Adipocyte (in vitro differentiated cells): ENCODE results near the gene ALOX15.
"Not testable (repeated sequence)": the region's sequence is repeated elsewhere in the genome, so short reads cannot be mapped to it uniquely, and the experiment has no call there.

ENCODE experiments used
- DNase-seq: peaks from one replicate; pipeline ENCODE4 v3.0.0-alpha.2; 2015; ENCODE audit warnings: low read depth
- H3K27me3 ChIP-seq: replicated peaks from 2 replicates; pipeline ENCODE4 v1.7.0; 2013; ENCODE audit warnings: mild to moderate bottlenecking, low read length, moderate library complexity; ENCODE audit not compliant: control insufficient read depth, insufficient read depth
- H3K36me3 ChIP-seq: 2 replicates; pipeline ENCODE4 v1.7.0; 2013; ENCODE audit warnings: low read length, mild to moderate bottlenecking, moderate library complexity; ENCODE audit not compliant: control insufficient read depth, insufficient read depth, severe bottlenecking
- H3K4me1 ChIP-seq: 2 replicates; pipeline ENCODE4 v1.7.0; 2013; ENCODE audit warnings: mild to moderate bottlenecking, low read length, moderate library complexity; ENCODE audit not compliant: control insufficient read depth, insufficient read depth
- H3K4me3 ChIP-seq: 2 replicates; pipeline ENCODE4 v1.7.0; 2013; ENCODE audit warnings: mild to moderate bottlenecking, low read length, moderate library complexity
- H3K9ac ChIP-seq: 2 replicates; pipeline ENCODE4 v1.7.0; 2013; ENCODE audit warnings: mild to moderate bottlenecking, low read length, moderate library complexity
- H3K9me3 ChIP-seq: 2 replicates; pipeline ENCODE4 v1.7.0; 2013; ENCODE audit warnings: mild to moderate bottlenecking, low read length, moderate library complexity; ENCODE audit not compliant: control insufficient read depth

Gene ALOX15

DNA sequence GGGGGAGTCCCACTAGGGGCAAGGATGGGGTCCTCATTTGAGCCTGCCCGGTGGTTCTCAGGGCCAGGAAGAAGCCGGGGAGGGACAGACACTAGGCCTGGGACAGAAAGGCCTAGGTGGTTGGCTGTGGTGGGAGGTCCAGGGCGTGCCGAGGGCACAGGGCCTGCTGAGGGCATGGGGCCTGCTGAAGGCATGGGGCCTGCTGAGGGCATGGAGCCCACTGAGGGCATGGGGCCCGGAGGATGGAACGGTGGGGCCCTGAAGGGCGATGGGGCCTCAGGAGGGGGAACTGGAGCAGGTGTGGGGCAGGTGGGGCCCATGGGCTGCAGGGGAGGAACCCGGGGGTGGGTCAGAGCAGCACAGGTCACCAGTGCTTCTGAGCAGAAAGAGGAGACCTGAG, 31.3 kb upstream of the ALOX15 start:
- H3K4me1 ChIP-seq: no peaks in the 10 kb centered on the region
- peaks cover 61% of the 10 kb centered on the region for H3K36me3 ChIP-seq
- H3K9ac ChIP-seq: no peak overlapping the region
- DNase-seq: no peak
- no peaks in the 10 kb centered on the region for H3K9me3 ChIP-seq
- H3K27me3 ChIP-seq: no peaks in the 10 kb centered on the region
- no peak overlapping the region for H3K4me3 ChIP-seq

DNA sequence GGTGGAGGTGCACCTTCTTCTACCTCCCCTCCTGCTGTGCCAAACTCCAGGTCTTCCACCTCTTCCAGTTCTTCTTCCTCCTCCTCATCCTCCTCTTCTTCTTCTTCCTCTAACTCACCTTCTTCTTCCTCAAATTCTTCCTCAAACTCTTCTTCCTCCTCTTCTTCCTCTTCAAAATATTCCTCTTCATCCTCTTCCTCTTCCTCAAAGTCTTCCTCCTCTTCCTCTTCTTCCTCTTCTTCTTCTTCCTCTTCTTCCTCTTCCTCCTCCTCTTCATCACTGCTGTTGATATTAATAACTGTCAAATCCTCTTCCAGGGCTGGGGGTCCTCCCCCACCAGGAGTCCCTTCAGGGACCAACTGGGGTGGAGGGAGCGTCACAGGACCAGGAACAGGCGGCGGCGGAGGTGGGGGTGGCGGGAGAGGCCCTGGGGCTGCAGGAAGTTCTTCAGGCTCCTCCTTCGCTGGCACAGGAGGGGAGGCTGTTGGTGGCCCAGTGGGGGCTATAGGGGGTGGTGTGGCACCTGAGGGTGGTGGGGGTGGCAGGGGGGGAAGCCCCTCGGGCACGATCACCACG, 30.7 kb upstream of the ALOX15 start:
- H3K4me3 ChIP-seq: no peak overlapping the region
- DNase-seq: no peak
- H3K9ac ChIP-seq: no peak overlapping the region
- no peaks in the 10 kb centered on the region for H3K27me3 ChIP-seq
- H3K9me3 ChIP-seq: no peaks in the 10 kb centered on the region
- no peaks in the 10 kb centered on the region for H3K4me1 ChIP-seq
- H3K36me3 ChIP-seq: peaks cover 56% of the 10 kb centered on the region

DNA sequence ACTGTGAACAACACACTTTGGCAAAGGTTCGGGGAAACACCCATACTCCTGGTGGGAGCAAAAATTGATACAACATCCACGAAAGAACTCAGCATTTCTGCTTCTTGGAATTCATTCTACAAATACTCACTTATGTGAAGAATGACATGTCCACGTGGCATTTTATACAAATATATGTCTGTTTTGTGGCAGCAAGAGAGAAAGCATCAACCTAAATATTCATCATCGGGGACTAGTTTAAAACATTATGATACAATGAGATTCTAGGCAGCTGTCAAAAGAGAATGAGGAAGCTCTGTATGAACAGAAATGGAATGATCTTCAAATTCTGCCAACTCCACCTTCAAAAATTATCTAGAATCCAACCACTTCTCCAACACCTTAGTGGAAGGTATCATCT, 25.7 kb upstream of the ALOX15 start:
- Histone ChIP-seq H3K27me3 (peaks cover 23% of the 10 kb centered on the region), H3K4me3 (no peak overlapping the region), H3K9me3 (no peaks in the 10 kb centered on the region), H3K36me3 (peaks cover 16% of the 10 kb centered on the region), H3K9ac (no peak overlapping the region), H3K4me1 (no peaks in the 10 kb centered on the region)
- DNase-seq: no peak

DNA sequence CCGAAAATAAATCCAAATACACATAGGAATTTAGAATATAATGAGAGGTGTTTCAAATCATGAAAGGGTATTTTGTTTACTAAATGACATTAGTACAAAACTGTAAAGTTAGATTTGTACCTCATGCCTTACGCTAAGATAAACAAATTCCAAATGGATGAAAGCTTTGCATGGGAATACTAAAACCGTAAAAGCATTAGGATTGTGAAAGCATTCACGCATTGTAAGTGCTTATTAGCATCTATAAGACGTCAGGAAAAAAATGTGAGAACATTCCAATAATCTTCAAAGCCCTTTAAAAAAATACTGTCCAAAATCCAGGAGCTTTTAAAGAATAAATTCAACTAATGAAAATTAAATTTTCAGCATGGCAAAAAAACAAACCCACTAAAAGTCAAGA, 24.8 kb upstream of the ALOX15 start:
- no peaks in the 10 kb centered on the region for H3K4me1 ChIP-seq
- H3K9ac ChIP-seq: no peak overlapping the region
- H3K4me3 ChIP-seq: no peak overlapping the region
- peaks cover 7% of the 10 kb centered on the region for H3K36me3 ChIP-seq
- DNase-seq: no peak
- no peaks in the 10 kb centered on the region for H3K9me3 ChIP-seq
- peaks cover 23% of the 10 kb centered on the region for H3K27me3 ChIP-seq

DNA sequence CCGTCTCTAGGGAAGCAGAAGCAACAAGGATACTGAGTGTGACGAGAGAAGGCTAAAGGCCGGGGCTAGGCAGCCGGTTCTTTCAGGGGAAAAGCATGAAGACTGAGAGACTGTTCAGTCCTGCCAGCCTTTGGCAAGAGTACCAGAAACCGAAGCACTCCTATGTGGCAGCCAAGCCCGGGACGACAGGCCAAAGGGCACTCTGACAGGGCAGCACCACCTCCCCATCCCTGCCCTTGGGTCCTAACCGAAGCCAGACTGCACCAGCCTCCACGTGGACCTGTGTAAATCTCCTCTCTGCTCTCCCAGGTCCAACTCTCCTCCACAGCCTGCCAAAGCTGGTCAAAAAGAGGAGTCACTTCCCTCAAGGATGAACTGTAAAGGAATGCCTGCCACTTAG, 23.5 kb upstream of the ALOX15 start:
- H3K9ac ChIP-seq: no peak overlapping the region
- H3K36me3 ChIP-seq: no peaks in the 10 kb centered on the region
- H3K4me3 ChIP-seq: no peak overlapping the region
- peaks cover 23% of the 10 kb centered on the region for H3K27me3 ChIP-seq
- no peaks in the 10 kb centered on the region for H3K9me3 ChIP-seq
- H3K4me1 ChIP-seq: no peaks in the 10 kb centered on the region
- no peak for DNase-seq

DNA sequence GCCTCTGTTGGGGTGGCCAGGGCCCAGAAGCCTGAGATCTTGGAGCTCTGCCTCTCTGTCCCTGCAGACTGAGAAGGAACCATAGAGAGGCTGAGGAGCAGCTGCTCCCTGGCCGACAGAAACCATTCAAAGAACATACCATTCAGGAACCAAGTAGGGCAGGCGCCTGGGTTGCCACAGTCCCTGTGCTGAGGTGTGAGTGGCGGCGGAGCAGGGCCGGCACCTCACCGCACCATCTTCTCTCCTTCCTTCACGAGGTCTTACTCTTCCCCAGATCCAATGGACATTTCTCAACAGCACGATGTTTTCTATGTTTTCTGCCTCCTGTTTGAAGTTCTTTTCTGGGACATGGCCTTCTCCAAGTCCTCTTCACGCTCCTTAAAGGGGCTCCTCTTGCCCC, 22.8 kb upstream of the ALOX15 start:
- no peak for DNase-seq
- H3K9me3 ChIP-seq: no peaks in the 10 kb centered on the region
- H3K4me1 ChIP-seq: no peaks in the 10 kb centered on the region
- no peaks in the 10 kb centered on the region for H3K36me3 ChIP-seq
- no peak overlapping the region for H3K4me3 ChIP-seq
- no peak overlapping the region for H3K9ac ChIP-seq
- H3K27me3 ChIP-seq: peaks cover 23% of the 10 kb centered on the region

DNA sequence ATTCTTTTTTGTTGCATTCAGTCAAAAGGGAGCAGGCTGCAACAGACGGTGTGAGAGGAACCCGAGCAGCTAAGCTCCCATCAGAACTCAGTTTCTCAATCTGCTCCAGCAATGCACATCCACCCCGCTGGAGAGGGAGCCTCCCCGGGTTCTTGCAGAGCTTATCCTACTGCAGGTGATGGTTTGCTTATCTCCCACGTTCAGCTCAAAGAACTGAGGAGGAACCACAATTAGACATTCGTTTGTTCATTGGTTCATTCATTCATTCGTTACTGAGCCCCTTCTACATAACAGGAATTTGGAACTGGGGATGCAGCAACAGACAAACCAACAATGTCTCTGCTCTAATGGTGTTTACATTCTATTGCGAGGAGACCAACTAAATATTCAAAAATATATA, 22.2 kb upstream of the ALOX15 start:
- Histone ChIP-seq H3K4me3 (no peak overlapping the region), H3K9ac (no peak overlapping the region), H3K9me3 (no peaks in the 10 kb centered on the region), H3K27me3 (peaks cover 23% of the 10 kb centered on the region), H3K4me1 (no peaks in the 10 kb centered on the region), H3K36me3 (no peaks in the 10 kb centered on the region)
- DNase-seq: no peak

DNA sequence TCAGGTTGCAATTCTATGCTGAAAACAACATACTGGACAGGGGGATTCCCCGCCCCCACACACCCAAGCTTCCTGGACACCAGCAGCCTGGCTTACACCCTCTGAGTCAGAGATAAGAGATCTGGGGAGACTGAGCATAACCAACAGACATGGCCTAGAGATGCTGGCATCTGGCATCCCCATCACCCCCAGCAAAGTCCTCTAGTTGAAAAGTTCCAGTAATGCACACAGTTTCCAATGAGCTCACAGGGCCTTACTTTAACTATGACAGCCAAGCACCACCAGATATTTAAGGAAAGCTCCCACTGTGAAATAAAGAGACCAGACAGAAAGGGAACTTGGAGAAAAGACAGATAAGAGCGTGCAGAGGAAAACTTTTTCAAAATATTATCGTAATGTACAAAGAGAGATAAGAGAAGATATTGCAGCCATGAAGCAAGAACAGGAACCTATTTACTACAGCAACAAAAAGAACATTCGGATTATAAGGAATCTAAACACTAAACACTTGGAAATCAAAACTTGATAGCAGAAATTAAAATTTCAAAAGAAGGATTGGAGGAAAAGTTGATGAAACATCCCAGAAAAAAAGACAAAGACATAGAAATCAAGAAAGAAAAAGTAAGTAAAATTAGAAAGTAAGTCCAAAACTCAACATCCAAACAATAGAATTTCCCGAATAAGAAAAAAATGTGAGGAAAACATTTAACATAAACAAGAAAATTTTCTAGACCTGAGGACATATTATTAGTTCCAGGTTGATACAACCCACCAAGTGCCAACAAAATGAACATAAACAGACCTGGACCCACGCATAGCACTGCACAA, 17.2 kb upstream of the ALOX15 start:
- Histone ChIP-seq H3K4me3 (no peak overlapping the region), H3K9me3 (no peaks in the 10 kb centered on the region)
- DNase-seq: peak; percentile 36

DNA sequence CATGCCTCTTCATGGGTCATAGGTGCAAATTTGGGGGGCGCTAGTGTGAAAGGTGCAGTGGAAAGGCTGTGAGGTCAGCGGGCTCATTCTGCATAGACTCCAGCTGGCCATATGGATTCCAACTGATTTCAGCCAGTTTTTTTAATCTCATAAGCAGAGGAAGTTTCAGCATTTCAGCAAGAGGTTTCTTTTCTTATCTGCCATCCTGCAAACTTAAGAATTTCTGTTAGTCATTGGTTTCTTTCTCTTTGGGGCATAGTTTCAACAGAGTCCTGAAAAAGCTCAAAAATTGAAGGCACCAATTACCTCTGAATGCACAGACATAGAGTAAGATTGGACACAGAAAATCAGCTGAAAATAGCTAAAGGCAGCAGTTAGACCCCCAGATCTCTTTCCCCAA, 16.2 kb upstream of the ALOX15 start:
- H3K9me3 ChIP-seq: no peaks in the 10 kb centered on the region
- no peaks in the 10 kb centered on the region for H3K4me1 ChIP-seq
- H3K9ac ChIP-seq: no peak overlapping the region
- no peak for DNase-seq
- H3K36me3 ChIP-seq: no peaks in the 10 kb centered on the region
- H3K27me3 ChIP-seq: no peaks in the 10 kb centered on the region
- no peak overlapping the region for H3K4me3 ChIP-seq

More for the DNA sequence above, 17.2 kb upstream of the ALOX15 start:
- peaks cover 8% of the 10 kb centered on the region for H3K27me3 ChIP-seq
- no peaks in the 10 kb centered on the region for H3K4me1 ChIP-seq
- no peaks in the 10 kb centered on the region for H3K36me3 ChIP-seq
- H3K9ac ChIP-seq: no peak overlapping the region

DNA sequence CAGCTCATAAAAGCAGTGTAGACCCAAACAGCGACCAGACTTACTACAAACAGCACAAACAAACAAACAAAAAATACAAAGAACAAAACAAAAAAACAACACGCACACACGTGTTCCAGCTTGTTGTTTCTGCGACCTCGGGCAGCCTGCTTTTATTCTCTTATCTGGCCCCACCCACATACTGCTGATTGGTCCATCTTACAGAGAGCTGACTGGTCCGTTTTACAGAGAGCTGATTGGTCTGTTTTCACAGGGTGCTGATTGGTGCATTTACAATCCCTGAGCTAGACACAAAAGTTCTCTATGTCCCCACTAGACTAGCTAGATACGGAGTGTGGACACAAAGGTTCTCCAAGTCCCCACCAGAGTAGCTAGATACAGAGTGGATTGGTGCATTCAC, 14.5 kb upstream of the ALOX15 start:
- not testable (repeated sequence) for H3K4me3 ChIP-seq, H3K4me1 ChIP-seq, H3K36me3 ChIP-seq, H3K9ac ChIP-seq, H3K27me3 ChIP-seq, H3K9me3 ChIP-seq, DNase-seq

DNA sequence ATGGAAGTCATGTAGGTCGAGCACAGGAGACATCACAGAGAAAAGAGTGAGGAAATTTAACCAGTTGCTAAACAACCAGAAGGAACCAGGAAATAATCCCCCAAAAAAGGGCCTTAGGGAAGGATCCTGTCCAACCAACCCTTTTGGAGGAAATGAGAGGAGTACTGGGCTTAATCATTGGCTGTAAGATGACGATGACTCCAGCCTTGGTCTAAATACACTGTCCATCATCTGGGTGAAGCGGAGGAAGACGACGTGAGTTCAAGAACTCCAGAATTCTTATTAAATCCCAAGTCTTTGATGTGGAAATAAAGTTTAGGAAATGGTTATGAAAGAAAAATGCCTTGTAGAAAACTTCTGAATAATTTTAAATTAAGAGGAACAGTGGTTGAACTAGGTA, 11.5 kb upstream of the ALOX15 start:
- no peaks in the 10 kb centered on the region for H3K36me3 ChIP-seq
- no peak overlapping the region for H3K4me3 ChIP-seq
- DNase-seq: no peak
- H3K27me3 ChIP-seq: no peaks in the 10 kb centered on the region
- H3K9ac ChIP-seq: no peak overlapping the region
- H3K4me1 ChIP-seq: peaks cover 12% of the 10 kb centered on the region
- no peaks in the 10 kb centered on the region for H3K9me3 ChIP-seq

DNA sequence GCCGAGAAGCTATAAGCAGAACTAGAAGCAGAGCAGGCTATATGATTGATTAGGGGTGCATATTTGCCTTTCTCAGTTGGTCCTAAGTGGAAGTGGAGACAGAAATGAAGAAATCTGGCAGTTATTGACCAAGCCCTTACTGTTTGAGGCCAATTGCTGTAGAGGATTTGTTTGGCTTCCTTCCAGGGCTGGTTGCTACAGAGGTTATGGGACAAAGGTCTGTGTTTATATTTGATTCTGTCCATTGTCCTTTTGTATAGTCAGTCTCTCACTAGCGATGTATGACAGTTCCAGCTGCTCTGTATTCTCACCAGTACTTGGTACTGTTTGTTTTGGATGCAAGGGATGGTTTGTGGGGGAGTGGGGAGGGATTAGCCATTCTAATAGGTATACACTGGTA, 7.3 kb upstream of the ALOX15 start:
- DNase-seq: no peak
- no peak overlapping the region for H3K4me3 ChIP-seq
- peaks cover 12% of the 10 kb centered on the region for H3K4me1 ChIP-seq
- H3K36me3 ChIP-seq: no peaks in the 10 kb centered on the region
- H3K9ac ChIP-seq: no peak overlapping the region
- peaks cover 21% of the 10 kb centered on the region for H3K27me3 ChIP-seq
- H3K9me3 ChIP-seq: peaks cover 5% of the 10 kb centered on the region
